Chondrocyte (in vitro differentiated cells): Measurements from ENCODE around the gene KCNAB2. TPM values are rescaled to one million over a fixed set of nuclear protein-coding genes. Genes with fewer than 3 reads are reported as not detected.
"Not testable (repeated sequence)": the region's sequence is repeated elsewhere in the genome, so short reads cannot be mapped to it uniquely, and the experiment has no call there.

ENCODE experiments used
- DNase-seq: peaks from one replicate; pipeline ENCODE4 v3.0.0; 2021; ENCODE audit warnings: mixed read lengths, low spot score
- H3K27ac Mint-ChIP-seq: one replicate; pipeline ENCODE4 v1.8.0; 2021; ENCODE audit warnings: mild to moderate bottlenecking, moderate library complexity, mixed read lengths; ENCODE audit not compliant: unreplicated experiment
- H3K27me3 Mint-ChIP-seq: 2 replicates; pipeline ENCODE4 v1.8.0; 2021; ENCODE audit warnings: low read depth, mixed read lengths
- H3K36me3 Mint-ChIP-seq: 2 replicates; pipeline ENCODE4 v1.8.0; 2021; ENCODE audit warnings: low read depth, mixed read lengths
- H3K4me1 Mint-ChIP-seq: 2 replicates; pipeline ENCODE4 v1.8.0; 2021; ENCODE audit warnings: low read depth, mild to moderate bottlenecking, mixed read lengths
- H3K4me3 Mint-ChIP-seq: one replicate; pipeline ENCODE4 v1.8.0; 2021; ENCODE audit warnings: mild to moderate bottlenecking, moderate library complexity, mixed read lengths; ENCODE audit not compliant: unreplicated experiment
- H3K9me3 Mint-ChIP-seq: 2 replicates; pipeline ENCODE4 v1.8.0; 2021; ENCODE audit warnings: low read depth, mixed read lengths
- CTCF ChIP-seq: fragments of 200-600 bp; sonication (generic); IDR thresholded peaks from 2 replicates; pipeline ENCODE4 v1.5.0; 2021; ENCODE audit warnings: antibody characterized with exemption, mild to moderate bottlenecking, moderate library complexity
- total RNA-seq: library from RNA; stranded (reverse); gene quantifications from 3 replicates; pipeline ENCODE4 v1.2.1, GENCODE V29; 2021

Gene KCNAB2
- total RNA-seq, 1 donor from 2014 or later, result 5.2 TPM

- H3K27ac Mint-ChIP-seq, result no peak overlapping the region
- H3K4me1 Mint-ChIP-seq, result no peaks in the 10 kb centered on the region
Observed at GRCh38 chr1:6071219-6071618, 25.5 kb downstream of the KCNAB2 start.

GRCh38 chr1:6072774-6073479 is 27.2 kb downstream of the KCNAB2 start:
- Mint-ChIP-seq H3K4me3 (no peak overlapping the region), H3K9me3 (peaks cover 3% of the 10 kb centered on the region), H3K27ac (no peak overlapping the region), H3K36me3 (no peaks in the 10 kb centered on the region), H3K4me1 (no peaks in the 10 kb centered on the region), H3K27me3 (peaks cover 9% of the 10 kb centered on the region)
- DNase-seq, result no peak
- TF ChIP-seq CTCF, result no peak

More at GRCh38 chr1:6071219-6071618, 25.5 kb downstream of the KCNAB2 start:
- no peak for TF ChIP-seq CTCF
- Mint-ChIP-seq H3K27me3 (peaks cover 10% of the 10 kb centered on the region), H3K9me3 (peaks cover 3% of the 10 kb centered on the region), H3K4me3 (no peak overlapping the region), H3K36me3 (no peaks in the 10 kb centered on the region)
- DNase-seq, result no peak

GRCh38 chr1:6073480-6074053 is 27.9 kb downstream of the KCNAB2 start:
- no peaks in the 10 kb centered on the region for H3K36me3 Mint-ChIP-seq

GRCh38 chr1:6074192-6074901 is 28.7 kb downstream of the KCNAB2 start:
- H3K4me3 Mint-ChIP-seq, result no peak overlapping the region
- no peaks in the 10 kb centered on the region for H3K36me3 Mint-ChIP-seq
- no peak for DNase-seq
- no peak for TF ChIP-seq CTCF
- H3K27ac Mint-ChIP-seq, result no peak overlapping the region
- no peaks in the 10 kb centered on the region for H3K4me1 Mint-ChIP-seq
- peaks cover 11% of the 10 kb centered on the region for H3K27me3 Mint-ChIP-seq
- H3K9me3 Mint-ChIP-seq, result peaks cover 3% of the 10 kb centered on the region

More at GRCh38 chr1:6073480-6074053, 27.9 kb downstream of the KCNAB2 start:
- Mint-ChIP-seq H3K4me3 (no peak overlapping the region), H3K4me1 (no peaks in the 10 kb centered on the region), H3K27ac (no peak overlapping the region), H3K9me3 (peaks cover 3% of the 10 kb centered on the region), H3K27me3 (peaks cover 13% of the 10 kb centered on the region)
- no peak for DNase-seq
- no peak for TF ChIP-seq CTCF

GRCh38 chr1:6075748-6076147 is 30.1 kb downstream of the KCNAB2 start:
- Mint-ChIP-seq H3K27ac (no peak overlapping the region), H3K9me3 (peaks cover 3% of the 10 kb centered on the region), H3K36me3 (no peaks in the 10 kb centered on the region), H3K27me3 (peaks cover 6% of the 10 kb centered on the region), H3K4me3 (no peak overlapping the region), H3K4me1 (no peaks in the 10 kb centered on the region)
- DNase-seq, result no peak
- no peak for TF ChIP-seq CTCF

GRCh38 chr1:6077061-6077460 is 31.4 kb downstream of the KCNAB2 start:
- H3K4me3 Mint-ChIP-seq, H3K27me3 Mint-ChIP-seq, H3K36me3 Mint-ChIP-seq, DNase-seq, H3K4me1 Mint-ChIP-seq, H3K27ac Mint-ChIP-seq, H3K9me3 Mint-ChIP-seq: not testable (repeated sequence)
